OCI-LY3 (cell line): ENCODE data around the gene TMC2.

Experiments used
- EZH2phosphoT487 ChIP-seq: fragments of 200-600 bp; shearing (Covaris generic); IDR thresholded peaks from 2 replicates; pipeline ENCODE4 v1.6.1; 2018; ENCODE audit warnings: antibody characterized with exemption, mixed run types, low read depth
- TF ChIP-seq, protein P1 (sequence below): fragments of 200-600, 300-600 bp; sonication (generic); IDR thresholded peaks from 2 replicates; pipeline ENCODE4 v1.5.1; 2014; ENCODE audit warnings: antibody characterized with exemption, low read length, low read depth

GRCh38 chr20:2520617-2521016 is 15.8 kb upstream of the TMC2 start:
- TF ChIP-seq, protein P1, sequence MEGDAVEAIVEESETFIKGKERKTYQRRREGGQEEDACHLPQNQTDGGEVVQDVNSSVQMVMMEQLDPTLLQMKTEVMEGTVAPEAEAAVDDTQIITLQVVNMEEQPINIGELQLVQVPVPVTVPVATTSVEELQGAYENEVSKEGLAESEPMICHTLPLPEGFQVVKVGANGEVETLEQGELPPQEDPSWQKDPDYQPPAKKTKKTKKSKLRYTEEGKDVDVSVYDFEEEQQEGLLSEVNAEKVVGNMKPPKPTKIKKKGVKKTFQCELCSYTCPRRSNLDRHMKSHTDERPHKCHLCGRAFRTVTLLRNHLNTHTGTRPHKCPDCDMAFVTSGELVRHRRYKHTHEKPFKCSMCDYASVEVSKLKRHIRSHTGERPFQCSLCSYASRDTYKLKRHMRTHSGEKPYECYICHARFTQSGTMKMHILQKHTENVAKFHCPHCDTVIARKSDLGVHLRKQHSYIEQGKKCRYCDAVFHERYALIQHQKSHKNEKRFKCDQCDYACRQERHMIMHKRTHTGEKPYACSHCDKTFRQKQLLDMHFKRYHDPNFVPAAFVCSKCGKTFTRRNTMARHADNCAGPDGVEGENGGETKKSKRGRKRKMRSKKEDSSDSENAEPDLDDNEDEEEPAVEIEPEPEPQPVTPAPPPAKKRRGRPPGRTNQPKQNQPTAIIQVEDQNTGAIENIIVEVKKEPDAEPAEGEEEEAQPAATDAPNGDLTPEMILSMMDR = no peak
- no peak for TF ChIP-seq EZH2phosphoT487
